Activated CD4-positive, alpha-beta T cell treated with anti-CD3 and anti-CD28 coated beads for 24 hours (primary cell): Measurements from ENCODE around the gene FEN1.

Experiments
- DNase-seq, 2 donors: peaks; one replicate each; pipeline ENCODE4 v3.0.0-alpha.2; 2020; ENCODE audit warnings: low read depth in 2 of 2

FEN1 gene

GRCh38 chr11:61795459-61795858 lies 2.7 kb downstream of the FEN1 start:
- DNase-seq, result no peak

GRCh38 chr11:61795876-61796526 lies 3.3 kb downstream of the FEN1 start:
- no peak for DNase-seq

GRCh38 chr11:61797263-61797944 lies 4.7 kb downstream of the FEN1 start:
- DNase-seq, result no peak

- DNase-seq, result no peak
Measured at GRCh38 chr11:61799665-61800284, 7.1 kb downstream of the FEN1 start.

- no peak for DNase-seq
Measured at GRCh38 chr11:61800331-61801281, 7.9 kb downstream of the FEN1 start.

GRCh38 chr11:61802605-61803004 lies 9.9 kb downstream of the FEN1 start:
- DNase-seq, result no peak

GRCh38 chr11:61803889-61804647 lies 11.4 kb downstream of the FEN1 start:
- no peak for DNase-seq

- DNase-seq, result no peak
Measured at GRCh38 chr11:61805146-61805545, 12.4 kb downstream of the FEN1 start.

- DNase-seq, result no peak
Measured at GRCh38 chr11:61806785-61807184, 14.1 kb downstream of the FEN1 start.

- no peak for DNase-seq
Measured at GRCh38 chr11:61810671-61811175, 18.0 kb downstream of the FEN1 start.

GRCh38 chr11:61811831-61812230 lies 19.1 kb downstream of the FEN1 start:
- no peak for DNase-seq

GRCh38 chr11:61812736-61813411 lies 20.2 kb downstream of the FEN1 start:
- no peak for DNase-seq

GRCh38 chr11:61814247-61814957 lies 21.7 kb downstream of the FEN1 start:
- no peak for DNase-seq

- DNase-seq, result no peak
Measured at GRCh38 chr11:61814958-61815789, 22.5 kb downstream of the FEN1 start.

- DNase-seq, result no peak
Measured at GRCh38 chr11:61815790-61816735, 23.4 kb downstream of the FEN1 start.

- peak; percentile 47 to 75 for DNase-seq
Measured at GRCh38 chr11:61816736-61817455, 24.2 kb downstream of the FEN1 start, which contains the start of gene FADS1. Gene FADS1, minus strand, starts transcription at chr11:61817003. Its CDS starts 74 bp downstream, at chr11:61816929.
